ENCODE measurements around the gene NODAL. TPM values are rescaled to one million over a fixed set of nuclear protein-coding genes. Genes with fewer than 3 reads are reported as not detected.

The NODAL gene
- polyA plus RNA-seq, 1 experiment = not detected

GRCh38 chr10:70424320-70424719 lies 17.2 kb downstream of the NODAL start:
- Histone ChIP-seq H3K36me3 (ENCODE audit: control insufficient read depth, insufficient read depth, low read length) (peaks cover 43% of the 10 kb centered on the region), H3K27me3 (ENCODE audit: control insufficient read depth, insufficient read depth, low read length) (no peaks in the 10 kb centered on the region), H3K4me3 (ENCODE audit: low read depth, low read length) (no peak overlapping the region)
- CTCF ChIA-PET = interaction anchor here (0.6 to 2.0 kb wide), 3 partner anchors 9 to 37 kb away, joined by 3 to 7 read pairs (median 3); no protein-coding TSS in a partner anchor
- TF ChIP-seq CTCF (IDR thresholded peaks at IDR 0.05; ENCODE audit: insufficient read depth, low read depth, low read length) = no peak
- POLR2A ChIA-PET = no interaction called here
- no peak for DNase-seq (ENCODE audit: low read depth)

GRCh38 chr10:70418713-70419112 lies 22.8 kb downstream of the NODAL start:
- CTCF ChIA-PET = no interaction called here

GRCh38 chr10:70418229-70418628 lies 23.3 kb downstream of the NODAL start:
- DNase-seq (ENCODE audit: low read depth) = no peak
- ChIA-PET CTCF (interaction anchor here (1.5 kb wide), 1 partner anchor 43 kb away, joined by 4 read pairs; no protein-coding TSS in a partner anchor), POLR2A (interaction anchor here (0.6 kb wide), 1 partner anchor 13 kb away, joined by 4 read pairs; no protein-coding TSS in a partner anchor)
- no peak for TF ChIP-seq CTCF (IDR thresholded peaks at IDR 0.05; ENCODE audit: insufficient read depth, low read depth, low read length)
- peaks cover 16% of the 10 kb centered on the region for H3K36me3 ChIP-seq (ENCODE audit: control insufficient read depth, insufficient read depth, low read length)
- no peaks in the 10 kb centered on the region for H3K27me3 ChIP-seq (ENCODE audit: control insufficient read depth, insufficient read depth, low read length)
- no peak overlapping the region for H3K4me3 ChIP-seq (ENCODE audit: low read depth, low read length)

More at GRCh38 chr10:70418713-70419112, 22.8 kb downstream of the NODAL start:
- Histone ChIP-seq H3K36me3 (ENCODE audit: control insufficient read depth, insufficient read depth, low read length) (peaks cover 16% of the 10 kb centered on the region), H3K27me3 (ENCODE audit: control insufficient read depth, insufficient read depth, low read length) (no peaks in the 10 kb centered on the region), H3K4me3 (ENCODE audit: low read depth, low read length) (no peak overlapping the region)
- no peak for DNase-seq (ENCODE audit: low read depth)
- no peak for TF ChIP-seq CTCF (IDR thresholded peaks at IDR 0.05; ENCODE audit: insufficient read depth, low read depth, low read length)
- POLR2A ChIA-PET = interaction anchor here (0.6 kb wide), 1 partner anchor 14 kb away, joined by 4 read pairs; no protein-coding TSS in a partner anchor

GRCh38 chr10:70417568-70417967 lies 23.9 kb downstream of the NODAL start:
- ChIA-PET CTCF (interaction anchor here (1.0 to 1.5 kb wide), 2 partner anchors 14 to 44 kb away, joined by 4 read pairs; no protein-coding TSS in a partner anchor), POLR2A (no interaction called here)
- Histone ChIP-seq H3K27me3 (ENCODE audit: control insufficient read depth, insufficient read depth, low read length) (no peaks in the 10 kb centered on the region), H3K4me3 (ENCODE audit: low read depth, low read length) (no peak overlapping the region), H3K36me3 (ENCODE audit: control insufficient read depth, insufficient read depth, low read length) (peaks cover 13% of the 10 kb centered on the region)
- TF ChIP-seq CTCF (IDR thresholded peaks at IDR 0.05; ENCODE audit: insufficient read depth, low read depth, low read length) = no peak
- DNase-seq (ENCODE audit: low read depth) = no peak

GRCh38 chr10:70412356-70412755 lies 29.1 kb downstream of the NODAL start:
- CTCF ChIA-PET = no interaction called here

More at GRCh38 chr10:70412356-70412755, 29.1 kb downstream of the NODAL start:
- DNase-seq (ENCODE audit: low read depth) = no peak
- TF ChIP-seq CTCF (IDR thresholded peaks at IDR 0.05; ENCODE audit: insufficient read depth, low read depth, low read length) = no peak
- Histone ChIP-seq H3K27me3 (ENCODE audit: control insufficient read depth, insufficient read depth, low read length) (no peaks in the 10 kb centered on the region), H3K4me3 (ENCODE audit: low read depth, low read length) (no peak overlapping the region), H3K36me3 (ENCODE audit: control insufficient read depth, insufficient read depth, low read length) (peaks cover 1% of the 10 kb centered on the region; the same call in 1 of the 2 replicates)
- POLR2A ChIA-PET = no interaction called here

Data from BJ (cell line).